Karpas-422 (cell line): Measurements from ENCODE around the gene GRM4. TPM values are rescaled to one million over a fixed set of nuclear protein-coding genes. Genes with fewer than 3 reads are reported as not detected.

Experiments used
- DNase-seq: peaks from one replicate; pipeline ENCODE4 v3.0.0-alpha.2; 2015
- H2AFZ ChIP-seq: fragments of 200-600 bp; sonication (generic); 2 replicates; pipeline ENCODE4 v1.6.1; 2014; ENCODE audit warnings: antibody characterized with exemption, low read length, mixed read lengths
- H3K27ac ChIP-seq: fragments of 200-600 bp; sonication (generic); 2 replicates; pipeline ENCODE4 v1.5.1; 2014; ENCODE audit warnings: mild to moderate bottlenecking, low read length, moderate library complexity
- H3K27me3 ChIP-seq: fragments of 200-600 bp; sonication (generic); 2 replicates; pipeline ENCODE4 v1.6.1; 2014; ENCODE audit warnings: low read length, mixed read lengths
- H3K36me3 ChIP-seq: fragments of 200-600 bp; sonication (generic); 2 replicates; pipeline ENCODE4 v1.6.1; 2014; ENCODE audit warnings: low read length, mixed read lengths; ENCODE audit not compliant: insufficient read depth
- H3K4me1 ChIP-seq: fragments of 200-600 bp; sonication (generic); 2 replicates; pipeline ENCODE4 v1.6.1; 2014; ENCODE audit warnings: mild to moderate bottlenecking, low read length, mixed read lengths
- H3K4me2 ChIP-seq: fragments of 200-600 bp; sonication (generic); 2 replicates; pipeline ENCODE4 v1.6.1; 2014; ENCODE audit warnings: low read length, low read depth, mild to moderate bottlenecking; ENCODE audit not compliant: poor library complexity, severe bottlenecking
- H3K4me3 ChIP-seq: fragments of 200-600 bp; sonication (generic); 2 replicates; pipeline ENCODE4 v1.5.1; 2014; ENCODE audit warnings: mild to moderate bottlenecking, antibody characterized with exemption, low read length, mixed read lengths
- H3K79me2 ChIP-seq: fragments of 200-600 bp; sonication (generic); 2 replicates; pipeline ENCODE4 v1.6.1; 2014; ENCODE audit warnings: mild to moderate bottlenecking, low read length, mixed read lengths
- H3K9ac ChIP-seq: fragments of 200-600 bp; sonication (generic); 2 replicates; pipeline ENCODE4 v1.6.0; 2014; ENCODE audit warnings: low read length
- H3K9me2 ChIP-seq: fragments of 200-600 bp; sonication (generic), shearing (Covaris generic); replicated peaks from 2 replicates; pipeline ENCODE4 v1.6.0; 2014; ENCODE audit warnings: mild to moderate bottlenecking, low read length, moderate library complexity; ENCODE audit not compliant: insufficient read depth
- H3K9me3 ChIP-seq: fragments of 300-700, 200-600 bp; sonication (generic); 2 replicates; pipeline ENCODE4 v1.6.1; 2014; ENCODE audit warnings: low read length, mixed read lengths
- H4K20me1 ChIP-seq: fragments of 200-600 bp; sonication (generic); 2 replicates; pipeline ENCODE4 v1.6.1; 2014; ENCODE audit warnings: mild to moderate bottlenecking, antibody characterized with exemption, low read length, low read depth; ENCODE audit not compliant: insufficient read depth
- total RNA-seq: library from RNA; depleted of rRNA; stranded (reverse); fragments of >200 nt; shearing (Covaris generic); gene quantifications from 2 replicates; pipeline ENCODE4 v1.2.3, GENCODE V29; 2014; ENCODE audit warnings: low replicate concordance

GRM4 gene
- total RNA-seq, 1 experiment from 2014 or later = not detected

GRCh38 chr6:34066772-34067770, 78.8 kb downstream of the GRM4 start:
- H3K9me2 ChIP-seq = no peaks in the 10 kb centered on the region
- no peaks in the 10 kb centered on the region for H3K36me3 ChIP-seq
- no peak overlapping the region for H3K27ac ChIP-seq
- no peaks in the 10 kb centered on the region for H3K27me3 ChIP-seq
- no peaks in the 10 kb centered on the region for H3K4me1 ChIP-seq
- H4K20me1 ChIP-seq = no peaks in the 10 kb centered on the region
- no peak overlapping the region for H2AFZ ChIP-seq
- H3K4me3 ChIP-seq = no peak overlapping the region
- H3K79me2 ChIP-seq = no peaks in the 10 kb centered on the region
- H3K9me3 ChIP-seq = peaks cover 7% of the 10 kb centered on the region
- no peak overlapping the region for H3K4me2 ChIP-seq
- no peak overlapping the region for H3K9ac ChIP-seq
- no peak for DNase-seq

DNA sequence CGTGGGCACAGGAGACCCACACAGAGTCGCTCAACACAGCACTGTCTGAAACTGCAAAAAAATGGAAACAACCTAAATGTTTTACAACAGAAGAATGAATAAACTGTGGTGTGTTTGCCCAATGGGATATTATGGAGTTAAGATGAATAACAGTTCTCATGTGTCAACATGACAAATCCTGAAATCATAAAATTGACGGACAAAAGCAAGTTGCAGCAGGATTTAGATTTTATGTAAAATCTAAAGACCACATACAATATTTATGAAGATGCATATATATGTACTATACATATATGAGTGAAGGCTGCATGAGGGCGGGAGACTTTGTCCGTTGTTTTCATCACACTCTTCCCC, 79.7 kb downstream of the GRM4 start:
- Histone ChIP-seq H3K4me3 (no peak overlapping the region), H3K4me2 (no peak overlapping the region), H3K27me3 (no peaks in the 10 kb centered on the region), H3K36me3 (no peaks in the 10 kb centered on the region), H3K9me3 (no peaks in the 10 kb centered on the region), H3K79me2 (no peaks in the 10 kb centered on the region), H4K20me1 (no peaks in the 10 kb centered on the region), H3K9me2 (no peaks in the 10 kb centered on the region), H3K27ac (no peak overlapping the region), H3K9ac (no peak overlapping the region), H2AFZ (no peak overlapping the region), H3K4me1 (no peaks in the 10 kb centered on the region)
- DNase-seq = no peak

- Histone ChIP-seq H3K27me3 (no peaks in the 10 kb centered on the region), H3K4me2 (no peak overlapping the region), H4K20me1 (no peaks in the 10 kb centered on the region), H3K9me3 (no peaks in the 10 kb centered on the region), H3K9ac (no peak overlapping the region), H3K79me2 (no peaks in the 10 kb centered on the region), H3K36me3 (no peaks in the 10 kb centered on the region), H3K27ac (no peak overlapping the region), H3K4me1 (no peaks in the 10 kb centered on the region), H3K4me3 (no peak overlapping the region), H2AFZ (no peak overlapping the region), H3K9me2 (no peaks in the 10 kb centered on the region)
- no peak for DNase-seq
Measured at GRCh38 chr6:34065466-34066217, 80.2 kb downstream of the GRM4 start.

DNA sequence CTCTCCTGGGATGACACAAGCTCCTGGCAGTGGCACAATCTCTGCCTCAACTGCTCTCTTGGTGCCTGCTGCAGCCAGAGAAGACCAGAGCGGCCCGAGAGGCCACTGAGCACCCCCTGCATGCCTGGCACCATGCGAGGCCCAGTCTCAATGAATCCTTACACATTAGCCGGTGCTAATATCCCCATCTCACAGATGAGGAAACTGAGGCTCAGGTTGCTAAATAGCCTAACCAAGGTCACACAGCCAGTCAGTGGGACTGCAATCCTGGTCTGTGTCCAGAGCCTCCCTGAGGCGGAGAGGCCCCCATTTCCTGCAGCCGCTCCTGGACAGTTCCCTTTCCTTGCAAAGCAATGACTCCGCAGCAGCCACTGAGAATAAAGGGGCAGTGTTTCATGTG, 81.2 kb downstream of the GRM4 start:
- H3K4me3 ChIP-seq = no peak overlapping the region
- no peaks in the 10 kb centered on the region for H3K27me3 ChIP-seq
- no peaks in the 10 kb centered on the region for H3K9me2 ChIP-seq
- H4K20me1 ChIP-seq = no peaks in the 10 kb centered on the region
- H3K9me3 ChIP-seq = no peaks in the 10 kb centered on the region
- no peak overlapping the region for H3K27ac ChIP-seq
- no peaks in the 10 kb centered on the region for H3K79me2 ChIP-seq
- H3K4me2 ChIP-seq = no peak overlapping the region
- no peak for DNase-seq
- no peaks in the 10 kb centered on the region for H3K4me1 ChIP-seq
- H2AFZ ChIP-seq = no peak overlapping the region
- H3K9ac ChIP-seq = no peak overlapping the region
- H3K36me3 ChIP-seq = no peaks in the 10 kb centered on the region

DNA sequence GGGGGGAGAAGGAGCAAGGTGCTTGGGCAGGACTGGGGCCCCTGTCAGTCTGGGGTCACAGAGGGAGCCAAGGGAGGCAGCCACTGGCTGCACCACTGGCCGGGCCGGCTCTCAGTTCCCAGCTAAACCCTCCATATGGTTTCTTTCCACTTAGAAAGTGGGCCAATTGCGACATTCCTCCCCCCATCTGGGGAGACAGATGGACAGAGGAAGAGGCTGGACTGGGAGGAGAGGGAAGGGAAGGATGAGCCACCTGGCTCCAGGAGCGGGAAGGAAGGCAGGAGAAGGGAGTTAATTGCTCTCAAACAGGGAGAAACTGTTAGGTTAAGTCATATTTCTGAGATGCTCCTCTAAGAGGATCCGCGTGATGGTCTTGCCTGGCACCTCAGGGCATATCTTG, 82.2 kb downstream of the GRM4 start:
- no peaks in the 10 kb centered on the region for H3K9me3 ChIP-seq
- no peaks in the 10 kb centered on the region for H3K79me2 ChIP-seq
- no peak for DNase-seq
- no peak overlapping the region for H3K9ac ChIP-seq
- no peaks in the 10 kb centered on the region for H3K36me3 ChIP-seq
- H2AFZ ChIP-seq = no peak overlapping the region
- no peaks in the 10 kb centered on the region for H3K27me3 ChIP-seq
- H3K4me1 ChIP-seq = no peaks in the 10 kb centered on the region
- no peaks in the 10 kb centered on the region for H3K9me2 ChIP-seq
- H3K4me2 ChIP-seq = no peak overlapping the region
- no peaks in the 10 kb centered on the region for H4K20me1 ChIP-seq
- no peak overlapping the region for H3K27ac ChIP-seq
- H3K4me3 ChIP-seq = no peak overlapping the region

DNA sequence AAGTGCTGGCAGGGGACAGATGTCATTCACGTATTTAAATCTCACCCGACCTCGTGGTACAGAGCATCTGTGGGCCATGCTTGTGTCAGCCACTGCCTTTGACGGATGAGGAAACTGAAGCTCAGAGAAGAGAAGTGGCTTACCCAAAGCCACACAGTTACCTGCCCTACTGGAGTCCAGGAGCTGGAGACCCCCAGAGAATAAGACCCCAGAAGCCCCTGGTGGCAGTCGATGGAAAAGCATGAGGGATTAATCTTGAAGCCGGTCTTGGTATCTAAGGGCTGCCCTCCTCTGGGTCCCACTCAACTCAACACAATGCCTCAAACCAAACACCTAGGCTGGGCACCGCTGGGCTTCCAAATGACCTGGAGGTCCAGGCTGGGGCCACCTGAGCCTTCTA, 83.1 kb downstream of the GRM4 start:
- no peaks in the 10 kb centered on the region for H3K79me2 ChIP-seq
- no peak for DNase-seq
- no peaks in the 10 kb centered on the region for H3K27me3 ChIP-seq
- no peaks in the 10 kb centered on the region for H4K20me1 ChIP-seq
- H3K9me2 ChIP-seq = no peaks in the 10 kb centered on the region
- no peak overlapping the region for H3K4me2 ChIP-seq
- H3K36me3 ChIP-seq = no peaks in the 10 kb centered on the region
- no peaks in the 10 kb centered on the region for H3K4me1 ChIP-seq
- H3K27ac ChIP-seq = no peak overlapping the region
- no peak overlapping the region for H2AFZ ChIP-seq
- H3K4me3 ChIP-seq = no peak overlapping the region
- no peak overlapping the region for H3K9ac ChIP-seq
- no peaks in the 10 kb centered on the region for H3K9me3 ChIP-seq

DNA sequence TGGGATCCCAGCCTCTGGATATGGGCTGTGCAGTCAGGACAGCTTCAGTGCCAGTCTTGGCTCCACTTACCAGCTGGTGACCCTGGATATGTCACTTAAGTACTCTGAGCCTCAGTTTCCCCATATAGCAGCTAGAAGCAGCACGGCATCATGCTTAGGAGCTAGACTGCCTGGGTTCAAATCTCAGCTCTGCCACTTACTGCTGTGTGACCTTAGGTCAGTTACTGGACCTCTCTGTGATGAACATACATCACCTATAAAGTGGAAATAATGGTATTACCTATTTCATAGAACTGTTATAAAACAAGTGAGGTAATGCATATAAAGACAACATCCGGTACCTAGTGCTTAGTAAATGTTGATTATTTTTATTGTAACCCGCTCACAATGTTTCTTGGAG, 83.7 kb downstream of the GRM4 start:
- no peak for DNase-seq
- no peaks in the 10 kb centered on the region for H3K27me3 ChIP-seq
- no peaks in the 10 kb centered on the region for H3K79me2 ChIP-seq
- no peak overlapping the region for H3K9ac ChIP-seq
- H2AFZ ChIP-seq = no peak overlapping the region
- no peaks in the 10 kb centered on the region for H3K4me1 ChIP-seq
- H3K36me3 ChIP-seq = no peaks in the 10 kb centered on the region
- H3K4me2 ChIP-seq = no peak overlapping the region
- no peaks in the 10 kb centered on the region for H3K9me2 ChIP-seq
- H3K27ac ChIP-seq = no peak overlapping the region
- H4K20me1 ChIP-seq = no peaks in the 10 kb centered on the region
- H3K9me3 ChIP-seq = no peaks in the 10 kb centered on the region
- no peak overlapping the region for H3K4me3 ChIP-seq

DNA sequence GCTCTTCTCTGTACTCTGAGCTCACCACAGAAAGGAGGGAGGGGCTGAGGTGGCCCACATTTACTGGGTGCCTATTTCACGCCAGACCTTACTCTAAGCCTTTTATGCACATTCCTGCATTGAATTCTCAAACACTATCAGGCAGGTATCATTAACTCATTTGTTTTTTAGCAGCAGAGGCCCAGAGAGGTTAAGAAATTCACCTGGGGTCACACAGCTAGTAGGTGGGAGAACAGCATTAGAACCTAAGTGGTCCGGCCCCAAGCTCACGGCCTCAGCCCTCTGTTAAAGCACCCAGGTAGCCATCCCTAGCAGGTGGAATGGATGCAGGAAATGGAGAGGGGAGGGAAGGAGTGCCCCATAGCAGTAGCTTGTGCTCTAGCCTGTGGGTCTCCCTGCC, 84.5 kb downstream of the GRM4 start:
- Histone ChIP-seq H4K20me1 (no peaks in the 10 kb centered on the region), H3K9me2 (no peaks in the 10 kb centered on the region), H3K4me3 (no peak overlapping the region), H3K9ac (no peak overlapping the region), H2AFZ (no peak overlapping the region), H3K9me3 (no peaks in the 10 kb centered on the region), H3K4me1 (no peaks in the 10 kb centered on the region), H3K27ac (no peak overlapping the region), H3K79me2 (no peaks in the 10 kb centered on the region), H3K36me3 (no peaks in the 10 kb centered on the region), H3K4me2 (no peak overlapping the region), H3K27me3 (no peaks in the 10 kb centered on the region)
- no peak for DNase-seq
